Daoy (cell line): Measurements from ENCODE around the gene CACNA1G. TPM values are rescaled to one million over a fixed set of nuclear protein-coding genes. Genes with fewer than 3 reads are reported as not detected.

ENCODE experiments used
- DNase-seq: peaks from one replicate; pipeline ENCODE4 v3.0.0-alpha.2; 2015; ENCODE audit warnings: low read depth
- total RNA-seq: library from RNA; depleted of rRNA; stranded (reverse); fragments of >200 nt; shearing (Covaris generic); gene quantifications from 2 replicates; pipeline ENCODE4 v1.2.3, GENCODE V29; 2014

The CACNA1G gene
- total RNA-seq, 1 experiment from 2014 or later = 0.23 TPM

DNA sequence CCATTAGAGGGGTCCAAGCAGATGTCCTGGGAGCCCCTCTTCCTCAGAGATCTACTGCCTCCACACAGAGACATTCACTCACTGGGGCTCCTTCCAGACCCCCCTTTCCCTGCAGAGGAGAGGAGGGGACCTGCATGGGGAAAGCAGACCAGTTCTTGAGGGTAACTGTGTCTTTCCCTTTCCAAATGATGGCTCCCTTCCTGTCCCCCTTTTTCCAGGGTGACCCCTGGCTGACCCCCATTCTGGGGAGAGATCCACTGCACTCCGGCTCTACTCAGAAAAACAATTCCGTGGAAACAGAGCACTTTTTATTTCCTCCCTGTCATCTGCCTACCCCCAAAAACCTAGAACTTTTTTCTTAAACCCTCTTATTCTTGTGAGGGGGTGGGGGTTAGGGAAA is 6.4 kb downstream of the CACNA1G start:
- DNase-seq = no peak

DNA sequence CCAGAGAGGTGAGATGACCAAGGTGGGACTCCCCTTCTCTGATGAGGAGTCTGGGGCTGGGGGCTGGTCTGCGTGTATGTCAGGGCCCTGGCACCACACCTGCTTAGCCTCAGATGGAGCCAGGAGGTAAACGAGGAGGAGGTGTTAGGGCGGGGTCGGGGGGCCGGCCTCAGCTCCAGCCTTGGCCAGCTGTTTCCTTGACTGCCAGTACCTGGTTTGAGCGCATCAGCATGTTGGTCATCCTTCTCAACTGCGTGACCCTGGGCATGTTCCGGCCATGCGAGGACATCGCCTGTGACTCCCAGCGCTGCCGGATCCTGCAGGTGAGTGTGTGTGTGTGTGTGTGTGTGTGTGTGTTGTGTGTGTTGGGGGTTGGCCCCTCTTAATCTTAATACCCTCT is 8.1 kb downstream of the CACNA1G start:
- no peak for DNase-seq

DNA sequence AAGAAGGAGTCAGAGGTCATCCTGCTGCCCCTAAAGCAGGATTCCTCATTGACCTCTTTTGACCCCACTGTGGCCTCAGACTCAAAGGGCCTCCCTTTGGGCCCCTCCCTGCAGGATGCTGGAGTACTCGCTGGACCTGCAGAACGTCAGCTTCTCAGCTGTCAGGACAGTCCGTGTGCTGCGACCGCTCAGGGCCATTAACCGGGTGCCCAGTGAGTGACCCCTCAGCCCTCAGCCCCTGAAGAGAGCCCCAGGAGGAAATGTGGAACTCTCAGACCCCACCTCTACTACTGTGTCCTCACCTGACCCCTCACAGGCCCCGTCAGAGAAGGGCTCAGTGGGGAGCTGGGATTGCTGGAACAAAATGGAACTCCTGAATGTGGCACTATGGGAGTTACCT is 9.1 kb downstream of the CACNA1G start:
- no peak for DNase-seq

DNA sequence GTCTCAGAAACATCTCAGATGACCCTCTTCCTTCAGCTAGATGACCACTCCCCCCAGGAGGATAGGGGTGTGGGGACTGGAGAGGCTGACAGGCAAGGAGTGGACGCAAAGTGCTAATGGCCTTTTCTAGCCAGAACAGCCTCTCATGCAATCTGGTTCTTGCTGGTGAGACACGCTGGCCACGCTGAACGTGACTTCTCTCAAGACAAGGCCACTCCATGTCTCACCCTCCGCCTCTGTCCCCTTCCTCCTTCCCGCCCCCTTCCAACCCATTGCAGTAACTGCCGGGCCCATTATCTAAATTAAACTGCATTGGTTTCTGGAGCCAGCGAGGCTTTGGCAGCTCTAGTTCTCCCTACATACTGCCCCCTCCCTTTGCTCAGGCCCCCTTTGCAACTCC is 9.5 kb downstream of the CACNA1G start:
- DNase-seq = no peak

DNA sequence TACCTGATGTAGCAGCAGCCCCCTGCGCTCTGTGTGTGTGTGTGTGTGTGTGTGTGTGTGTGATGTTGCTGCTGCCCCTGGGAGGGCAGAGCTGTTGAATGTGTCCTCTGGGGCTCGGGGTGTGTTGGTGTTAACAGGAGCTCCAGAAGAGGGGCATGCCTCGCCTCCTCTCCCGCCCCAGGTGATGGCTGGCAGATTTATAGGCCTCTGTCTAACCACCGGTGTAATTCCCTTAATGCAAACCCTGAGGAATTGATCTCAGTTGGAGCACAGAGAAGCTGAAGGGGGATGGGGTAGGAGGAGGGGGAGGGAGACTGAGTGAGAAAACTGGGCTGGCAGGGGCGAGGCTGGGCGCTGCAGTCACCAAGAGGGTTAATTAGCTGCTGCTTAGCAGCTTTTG is 10.0 kb downstream of the CACNA1G start:
- no peak for DNase-seq

DNA sequence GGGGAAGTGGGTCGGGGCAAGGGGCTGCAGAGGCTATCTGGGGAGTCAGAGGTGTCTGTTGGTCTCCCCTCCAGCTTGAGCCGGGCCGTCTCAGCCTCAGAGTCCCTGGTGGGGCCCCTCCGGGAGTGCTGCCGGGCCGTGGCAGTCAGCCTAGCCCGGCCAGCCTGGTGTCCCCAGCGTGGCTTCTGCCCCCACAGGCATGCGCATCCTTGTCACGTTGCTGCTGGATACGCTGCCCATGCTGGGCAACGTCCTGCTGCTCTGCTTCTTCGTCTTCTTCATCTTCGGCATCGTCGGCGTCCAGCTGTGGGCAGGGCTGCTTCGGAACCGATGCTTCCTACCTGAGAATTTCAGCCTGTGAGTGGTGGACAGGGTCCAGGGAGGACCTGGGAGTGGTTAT is 11.2 kb downstream of the CACNA1G start:
- DNase-seq = no peak

DNA sequence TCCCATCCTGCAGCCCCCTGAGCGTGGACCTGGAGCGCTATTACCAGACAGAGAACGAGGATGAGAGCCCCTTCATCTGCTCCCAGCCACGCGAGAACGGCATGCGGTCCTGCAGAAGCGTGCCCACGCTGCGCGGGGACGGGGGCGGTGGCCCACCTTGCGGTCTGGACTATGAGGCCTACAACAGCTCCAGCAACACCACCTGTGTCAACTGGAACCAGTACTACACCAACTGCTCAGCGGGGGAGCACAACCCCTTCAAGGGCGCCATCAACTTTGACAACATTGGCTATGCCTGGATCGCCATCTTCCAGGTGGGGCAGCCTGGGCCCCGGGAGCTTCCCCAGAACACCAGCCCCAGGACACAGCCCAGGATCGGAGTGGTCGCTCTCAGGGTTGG is 12.0 kb downstream of the CACNA1G start:
- no peak for DNase-seq

DNA sequence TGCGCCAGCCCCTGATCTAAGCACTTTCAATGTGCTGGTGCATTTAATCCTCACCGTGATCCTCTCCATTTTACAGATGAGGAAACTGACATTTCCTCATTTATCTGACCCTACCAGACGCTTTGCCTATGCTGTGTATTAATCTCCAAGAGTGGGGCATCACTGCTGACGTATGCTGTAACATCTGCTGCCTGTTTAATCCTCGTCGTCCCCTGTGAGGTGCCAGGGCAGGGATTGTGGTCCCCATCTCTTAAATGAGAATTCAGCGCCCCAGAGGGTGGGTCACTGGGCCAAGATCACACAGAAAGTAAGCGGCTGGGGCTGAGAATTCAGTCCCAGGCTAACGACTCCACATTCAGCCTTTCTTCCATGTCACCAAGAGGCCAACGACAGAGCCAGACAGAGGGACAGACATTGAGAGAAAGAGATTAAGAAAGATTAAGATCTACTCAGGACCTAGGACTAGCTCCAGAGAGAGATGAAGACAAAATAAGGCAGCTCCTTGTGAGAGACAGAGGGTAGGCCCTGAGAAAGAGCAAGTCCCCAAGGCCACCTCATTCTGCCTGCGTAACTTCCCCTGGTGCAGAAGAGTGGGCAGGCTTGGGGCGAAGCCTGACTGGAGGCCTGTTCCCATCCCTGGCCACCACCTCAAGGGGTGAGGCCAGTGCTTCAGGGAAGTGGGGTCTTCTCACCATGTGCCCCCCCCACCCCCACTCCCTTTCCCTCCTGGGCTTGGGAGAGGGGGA is 13.5 kb downstream of the CACNA1G start:
- DNase-seq = no peak

DNA sequence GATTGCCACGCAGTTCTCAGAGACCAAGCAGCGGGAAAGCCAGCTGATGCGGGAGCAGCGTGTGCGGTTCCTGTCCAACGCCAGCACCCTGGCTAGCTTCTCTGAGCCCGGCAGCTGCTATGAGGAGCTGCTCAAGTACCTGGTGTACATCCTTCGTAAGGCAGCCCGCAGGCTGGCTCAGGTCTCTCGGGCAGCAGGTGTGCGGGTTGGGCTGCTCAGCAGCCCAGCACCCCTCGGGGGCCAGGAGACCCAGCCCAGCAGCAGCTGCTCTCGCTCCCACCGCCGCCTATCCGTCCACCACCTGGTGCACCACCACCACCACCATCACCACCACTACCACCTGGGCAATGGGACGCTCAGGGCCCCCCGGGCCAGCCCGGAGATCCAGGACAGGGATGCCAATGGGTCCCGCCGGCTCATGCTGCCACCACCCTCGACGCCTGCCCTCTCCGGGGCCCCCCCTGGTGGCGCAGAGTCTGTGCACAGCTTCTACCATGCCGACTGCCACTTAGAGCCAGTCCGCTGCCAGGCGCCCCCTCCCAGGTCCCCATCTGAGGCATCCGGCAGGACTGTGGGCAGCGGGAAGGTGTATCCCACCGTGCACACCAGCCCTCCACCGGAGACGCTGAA is 15.2 kb downstream of the CACNA1G start:
- DNase-seq = no peak

DNA sequence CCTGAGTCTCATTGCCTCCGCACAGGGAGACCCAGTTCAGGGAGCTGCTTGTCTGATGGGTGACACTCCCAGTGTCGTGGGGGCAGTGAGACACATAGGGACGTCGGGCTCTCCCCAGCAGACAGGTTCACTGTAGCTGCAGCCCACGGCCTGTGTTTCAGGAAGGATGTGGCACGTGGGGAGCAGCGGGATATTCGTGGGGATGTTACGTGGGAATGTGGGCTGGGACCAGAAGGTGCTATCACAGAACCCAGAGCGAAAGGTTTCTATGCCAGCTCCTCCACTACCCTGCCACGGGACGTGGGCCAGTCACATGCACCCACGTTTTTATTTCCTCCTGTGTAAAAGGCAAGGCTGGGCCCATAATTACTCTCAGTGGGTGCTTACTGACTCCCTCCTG is 16.3 kb downstream of the CACNA1G start:
- no peak for DNase-seq

DNA sequence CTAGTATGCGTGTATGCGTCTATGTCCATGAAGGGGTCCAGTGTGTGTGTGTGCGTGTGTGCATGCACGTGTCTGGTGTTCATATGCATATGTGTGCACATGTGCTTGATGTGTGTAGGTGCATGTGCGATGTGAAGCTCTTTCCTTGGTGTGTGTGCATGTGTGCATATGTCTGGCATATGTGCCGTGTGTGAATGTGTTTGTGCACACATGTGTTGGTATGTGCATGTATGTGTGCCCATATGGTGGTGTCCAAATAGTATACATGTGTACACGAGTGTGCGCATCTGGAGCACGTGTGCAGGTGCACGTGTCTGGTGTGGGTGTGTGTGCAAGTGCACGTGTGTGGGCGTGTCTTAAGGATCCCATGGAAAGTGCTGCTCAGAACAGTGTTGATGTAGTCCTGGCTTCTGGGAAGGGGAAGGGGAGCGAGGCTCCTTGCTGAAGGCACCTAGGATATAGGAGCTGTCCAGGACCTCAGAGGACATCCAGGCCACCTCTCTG is 17.0 kb downstream of the CACNA1G start:
- DNase-seq = no peak

DNA sequence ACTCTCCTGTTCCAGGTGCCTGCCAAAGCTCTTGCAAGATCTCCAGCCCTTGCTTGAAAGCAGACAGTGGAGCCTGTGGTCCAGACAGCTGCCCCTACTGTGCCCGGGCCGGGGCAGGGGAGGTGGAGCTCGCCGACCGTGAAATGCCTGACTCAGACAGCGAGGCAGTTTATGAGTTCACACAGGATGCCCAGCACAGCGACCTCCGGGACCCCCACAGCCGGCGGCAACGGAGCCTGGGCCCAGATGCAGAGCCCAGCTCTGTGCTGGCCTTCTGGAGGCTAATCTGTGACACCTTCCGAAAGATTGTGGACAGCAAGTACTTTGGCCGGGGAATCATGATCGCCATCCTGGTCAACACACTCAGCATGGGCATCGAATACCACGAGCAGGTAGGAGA is 17.7 kb downstream of the CACNA1G start:
- no peak for DNase-seq

DNA sequence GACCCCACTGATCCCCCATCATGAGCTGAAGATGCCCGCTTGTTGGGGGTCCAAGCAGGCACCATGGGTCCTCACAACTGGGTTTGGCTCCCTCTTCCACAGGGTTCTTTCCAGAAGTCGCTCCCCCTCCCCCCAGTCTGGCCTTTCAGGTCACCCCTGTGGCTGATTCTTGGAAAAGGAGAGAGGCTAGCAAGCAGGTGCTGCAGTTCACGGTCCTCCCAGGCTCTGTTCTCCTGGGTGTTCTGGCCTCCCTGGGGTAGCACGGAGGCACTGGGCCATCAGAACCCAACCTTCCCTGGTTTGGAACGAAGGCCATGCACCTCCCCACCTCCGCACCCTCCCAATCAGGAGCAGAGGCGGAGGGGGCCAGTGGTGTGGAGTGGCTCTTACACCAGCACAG is 18.9 kb downstream of the CACNA1G start:
- DNase-seq = no peak

DNA sequence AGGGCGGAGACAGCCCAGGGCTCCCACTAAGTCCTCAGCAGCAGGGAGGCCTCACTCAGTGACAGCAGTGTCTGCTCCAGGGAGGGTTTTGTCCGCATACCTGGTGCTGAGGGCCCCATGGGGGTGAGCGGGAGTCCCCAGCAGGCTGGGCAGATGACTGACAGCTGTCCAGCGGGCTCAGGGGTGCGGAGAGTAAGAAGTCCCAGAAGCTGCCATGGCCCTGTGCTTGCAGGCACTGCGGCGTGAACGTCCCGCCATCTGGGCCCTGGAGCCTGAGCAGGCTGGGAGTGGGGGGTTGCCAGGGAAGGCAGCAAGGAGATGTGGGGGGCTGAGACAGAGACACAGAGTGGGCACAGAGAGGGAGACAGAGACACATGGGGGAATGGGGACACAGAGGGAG is 20.1 kb downstream of the CACNA1G start:
- DNase-seq = no peak

DNA sequence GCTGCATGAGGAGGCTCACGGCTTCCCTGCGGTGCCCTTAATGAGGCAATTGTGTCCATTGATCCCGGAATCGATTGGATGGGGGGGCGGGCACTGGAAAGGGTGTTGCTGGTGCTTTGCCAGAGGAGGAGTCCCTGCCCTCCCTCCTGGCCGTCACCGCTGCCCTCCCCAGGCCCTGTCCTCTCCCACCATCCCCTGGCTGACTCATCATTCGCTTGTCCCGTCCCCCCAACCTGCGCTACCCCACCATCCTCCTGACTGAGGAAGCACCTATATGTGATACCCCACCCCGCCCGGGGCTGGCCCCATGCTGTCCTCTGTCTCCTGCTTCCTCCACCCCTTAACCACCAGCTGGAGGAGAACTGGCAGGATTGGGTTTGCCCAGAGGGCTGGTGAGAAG is 20.8 kb downstream of the CACNA1G start:
- no peak for DNase-seq

DNA sequence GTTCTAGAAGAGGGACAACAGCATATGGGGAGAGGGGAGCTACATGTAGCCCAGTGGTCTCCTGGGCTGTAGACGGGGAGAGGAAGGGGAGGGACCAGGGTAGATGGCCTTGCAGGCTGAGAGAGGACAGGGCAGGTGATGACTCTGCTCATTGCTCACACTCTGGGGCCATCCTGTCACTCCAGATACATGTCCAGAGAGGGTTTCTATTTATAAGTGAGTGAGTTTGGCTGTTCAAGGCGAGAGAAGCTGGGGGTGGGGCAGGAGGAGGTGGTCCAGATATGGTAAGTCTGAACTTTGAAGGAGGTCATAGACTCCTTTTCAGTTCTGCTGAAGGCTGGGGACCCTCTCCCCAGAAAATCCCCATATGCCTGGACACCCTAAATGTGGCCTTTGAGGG is 22.2 kb downstream of the CACNA1G start:
- DNase-seq = no peak

DNA sequence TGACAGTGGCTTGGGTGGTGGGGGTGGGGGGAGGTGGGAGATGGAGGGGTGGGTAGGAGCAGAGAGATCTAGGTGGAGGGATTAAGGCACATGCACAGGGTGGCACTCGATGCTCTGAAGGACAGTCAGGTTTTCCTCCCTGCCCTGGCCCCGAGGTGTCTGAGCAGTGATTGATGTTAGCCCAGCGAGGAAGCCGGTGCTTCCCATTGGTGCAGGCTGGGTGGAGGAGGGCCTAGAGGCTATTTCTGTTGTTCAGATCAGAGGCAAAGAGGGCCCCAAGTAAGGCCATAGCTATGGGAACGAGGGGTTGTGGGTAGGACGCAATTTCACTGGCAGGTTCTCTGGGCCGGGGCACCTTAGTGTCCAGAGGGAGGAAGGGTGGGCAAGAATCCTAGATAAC is 23.1 kb downstream of the CACNA1G start:
- no peak for DNase-seq

DNA sequence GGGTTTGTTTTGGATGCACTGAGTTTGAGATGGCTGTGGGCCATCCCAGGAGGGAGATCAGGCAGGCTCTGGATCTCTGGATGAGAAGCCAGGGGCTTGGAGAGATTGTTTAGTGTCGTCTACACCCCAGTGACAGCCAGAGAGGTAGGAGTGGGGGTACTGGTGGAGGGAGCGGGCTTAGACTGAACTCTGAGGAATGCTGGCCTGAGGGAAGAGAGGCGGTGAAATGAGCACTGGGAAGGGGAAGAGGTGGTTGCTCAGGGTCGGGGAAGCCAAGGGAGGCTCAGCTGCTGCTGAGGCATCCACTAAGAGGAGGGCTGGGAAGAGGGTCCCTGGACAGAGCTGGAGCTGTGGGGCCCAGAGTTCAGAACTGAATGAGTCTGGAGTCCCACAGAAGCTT is 23.6 kb downstream of the CACNA1G start:
- DNase-seq = no peak

DNA sequence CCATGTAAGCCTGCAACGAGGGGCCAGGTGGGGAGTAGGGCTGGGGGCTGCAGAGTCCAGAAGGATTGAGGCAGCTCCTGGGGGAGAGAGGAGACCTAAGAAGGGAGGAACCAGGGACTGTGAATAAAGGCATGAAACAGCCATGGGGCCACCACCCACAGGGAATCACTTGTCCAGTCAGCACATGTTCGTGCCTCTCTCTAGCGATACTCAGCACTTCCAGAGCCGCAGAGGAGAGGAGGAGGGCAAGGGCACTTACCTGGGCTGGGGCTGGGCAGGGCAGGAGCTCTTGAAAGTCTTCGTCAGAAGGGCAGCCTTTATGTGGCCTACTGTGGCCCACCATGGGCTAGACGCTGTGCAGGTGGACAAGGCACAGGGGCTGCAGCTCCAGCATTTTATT is 24.2 kb downstream of the CACNA1G start:
- no peak for DNase-seq

DNA sequence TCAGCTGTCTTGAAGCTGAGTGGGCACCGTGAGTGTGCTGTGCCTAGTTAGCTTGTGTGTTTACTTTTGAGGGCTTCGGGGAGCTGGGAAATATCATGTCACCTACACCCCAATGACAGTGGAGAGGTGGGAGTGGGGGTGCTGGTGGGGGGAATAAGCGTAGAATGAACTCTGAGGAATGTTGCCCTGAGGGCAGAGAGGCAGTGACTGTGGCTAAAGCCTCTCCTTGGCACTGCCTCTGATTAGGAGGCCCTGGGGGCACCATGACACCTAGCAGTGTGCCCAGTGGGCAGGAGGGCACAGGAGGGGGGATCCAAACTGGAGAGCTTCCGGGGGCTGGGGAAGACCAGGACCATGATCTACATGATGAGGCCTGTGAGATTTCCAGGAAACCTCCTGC is 24.8 kb downstream of the CACNA1G start:
- DNase-seq = no peak

DNA sequence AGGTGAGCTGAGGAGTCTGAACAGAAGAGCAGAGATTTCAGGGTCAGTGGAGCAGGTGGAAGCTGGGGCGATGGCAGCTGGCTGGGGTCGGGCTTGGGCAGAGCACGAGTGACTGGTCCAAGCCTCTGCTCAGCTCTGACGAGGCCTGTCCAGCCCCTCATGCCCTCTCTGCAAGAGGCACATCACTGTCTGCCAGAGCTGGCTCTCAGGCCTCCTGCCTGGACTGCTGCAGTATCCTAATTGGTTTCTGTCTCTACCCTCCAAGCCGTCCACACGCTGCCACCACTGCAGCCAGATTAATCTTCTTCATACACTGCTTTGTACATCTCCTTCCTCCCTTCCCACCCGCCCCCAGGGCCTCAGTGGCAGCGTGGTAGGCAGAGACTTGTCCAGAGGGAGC is 25.4 kb downstream of the CACNA1G start:
- DNase-seq = no peak

DNA sequence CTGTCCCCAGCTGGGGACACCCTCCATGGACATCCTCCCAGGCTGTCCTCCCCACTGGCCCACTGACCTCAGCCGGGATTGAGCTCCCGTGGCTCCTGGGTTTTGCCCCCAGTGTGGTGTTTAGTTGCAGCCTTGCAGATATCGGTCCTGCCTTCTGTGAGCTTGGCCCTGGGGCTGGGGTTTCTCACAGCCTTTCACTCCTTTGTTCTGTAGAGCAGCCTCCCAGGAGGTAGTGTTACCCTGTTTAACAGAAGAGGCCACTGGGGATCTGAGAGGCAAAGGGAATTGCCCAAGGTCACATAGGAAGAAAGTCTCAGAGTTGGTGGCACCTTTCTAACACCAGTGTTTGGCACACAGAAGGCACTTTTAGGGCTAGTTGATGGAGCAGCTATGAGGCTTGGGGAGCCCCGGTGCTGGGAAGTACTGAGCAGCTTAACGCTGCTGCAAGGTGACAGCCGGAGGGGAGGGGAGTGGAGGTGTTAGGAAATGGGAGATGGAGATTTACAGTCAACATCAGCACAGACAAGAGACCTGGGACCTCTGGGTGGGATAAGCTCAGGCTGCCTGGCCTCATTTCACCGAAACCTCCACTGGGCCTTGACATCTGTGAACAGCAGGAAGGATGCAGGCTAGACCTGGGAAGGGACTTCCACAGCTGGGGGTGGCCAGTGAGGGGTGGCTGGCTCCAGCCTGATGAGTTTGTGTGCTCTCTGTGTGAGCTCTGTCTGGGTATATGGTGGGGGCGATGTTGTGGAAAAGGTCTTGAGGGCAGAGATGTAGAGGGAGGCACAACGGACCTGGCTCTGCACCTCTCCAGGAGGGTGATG is 26.1 kb downstream of the CACNA1G start:
- no peak for DNase-seq

DNA sequence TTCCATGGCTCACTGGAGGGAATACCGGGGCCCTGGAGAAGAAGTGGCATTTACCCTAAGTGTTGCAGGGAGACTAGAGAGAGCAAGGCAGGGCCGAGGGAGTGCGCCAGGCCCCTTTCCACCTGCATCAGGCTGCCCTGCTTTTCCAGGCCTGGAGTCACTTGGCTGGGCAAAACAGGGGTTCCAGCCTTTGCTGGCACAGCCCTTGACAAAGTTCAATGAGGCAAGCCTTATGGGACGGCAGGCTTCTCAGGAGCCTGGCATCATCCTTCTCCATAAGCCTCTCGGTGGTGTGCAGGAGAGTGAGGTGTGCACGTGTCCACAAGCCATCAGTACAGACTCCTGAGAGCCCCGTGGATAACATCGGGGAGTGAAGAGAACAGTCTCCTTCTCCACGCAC is 27.1 kb downstream of the CACNA1G start:
- DNase-seq = no peak
